GM21423 (cell line): ENCODE measurements around the gene SLC27A2.
"Not testable (repeated sequence)": the region's sequence is repeated elsewhere in the genome, so short reads cannot be mapped to it uniquely, and the experiment has no call there.

Source experiments
- ATAC-seq: cut with Tn5 transposase; IDR thresholded peaks from one replicate; pipeline ENCODE4 v1.9.1; 2021; ENCODE audit warnings: mild to moderate bottlenecking, moderate library complexity; ENCODE audit not compliant: unreplicated experiment

The SLC27A2 gene

DNA sequence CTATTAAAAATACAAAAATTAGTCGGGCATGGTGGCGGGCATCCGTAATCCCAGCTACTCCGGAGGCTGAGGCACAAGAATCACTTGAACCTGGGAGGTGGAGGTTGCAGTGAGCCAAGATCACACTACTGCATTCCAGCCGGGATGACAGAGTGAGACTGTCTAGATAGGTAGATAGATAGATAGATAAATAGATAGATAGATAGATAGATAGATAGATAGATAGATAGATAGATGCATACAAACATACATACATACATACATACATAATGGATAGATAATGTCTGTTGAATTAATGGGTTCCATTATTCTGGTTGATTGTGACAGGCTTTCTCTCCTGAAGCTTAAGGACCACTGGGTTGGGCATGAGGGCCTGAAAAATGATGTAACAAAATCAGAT lies 6.8 kb downstream of the SLC27A2 start:
- not testable (repeated sequence) for ATAC-seq

DNA sequence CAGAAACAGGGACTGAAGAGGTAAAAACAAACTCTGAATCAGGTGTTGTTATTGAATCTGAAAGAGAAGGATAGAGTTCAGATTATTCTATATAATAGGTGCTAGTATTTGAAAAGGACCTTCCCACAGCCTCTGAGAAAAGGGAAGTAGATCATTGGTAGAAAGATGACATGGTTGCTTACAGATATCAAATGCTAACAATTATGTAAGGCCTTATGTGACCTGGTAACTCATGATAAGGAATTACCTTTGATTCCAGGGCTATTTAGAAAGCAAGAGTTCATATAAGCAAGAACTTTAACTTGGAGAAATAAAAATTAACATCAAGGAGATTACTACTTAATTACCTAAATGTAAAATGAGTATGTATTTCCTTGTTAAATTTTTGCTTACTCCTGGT lies 7.6 kb downstream of the SLC27A2 start:
- no peak for ATAC-seq

DNA sequence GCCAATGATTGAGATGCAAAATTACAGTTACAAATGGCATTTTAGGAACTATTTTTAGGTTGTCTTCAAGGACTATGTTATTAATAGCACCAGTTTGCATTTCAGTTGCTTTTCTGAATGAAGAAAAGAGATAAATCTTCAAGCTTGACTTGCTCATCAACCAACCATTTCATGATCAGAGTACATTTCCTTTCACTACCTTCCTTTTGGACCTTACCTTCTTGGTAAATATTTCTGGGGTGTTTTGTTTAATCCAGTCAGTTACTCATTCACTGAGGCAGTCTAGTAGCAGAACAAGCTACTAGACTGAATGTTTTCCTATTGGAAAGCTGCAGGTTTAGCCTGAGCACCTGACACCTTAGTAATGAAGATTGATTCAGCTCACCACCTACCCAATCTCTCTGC lies 8.2 kb downstream of the SLC27A2 start:
- peak; percentile 74 for ATAC-seq

DNA sequence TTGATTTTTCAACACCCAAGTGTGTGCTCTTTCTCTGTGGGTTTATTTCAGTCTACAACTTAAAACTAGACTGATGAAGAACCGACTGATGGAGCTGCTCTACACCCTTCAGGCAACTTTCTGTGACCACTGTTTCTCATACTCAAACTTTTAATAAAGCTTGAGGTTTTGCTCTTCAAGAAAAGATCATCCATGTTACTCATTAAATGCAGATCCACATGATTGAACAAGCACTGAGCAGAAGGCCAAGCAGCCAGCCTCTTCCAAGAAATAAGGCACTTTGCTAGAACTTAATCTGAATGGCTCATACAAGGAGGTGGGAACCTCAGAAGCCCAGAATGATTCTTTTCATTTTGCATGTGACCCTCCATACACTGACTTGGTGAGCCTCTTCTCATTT lies 8.7 kb downstream of the SLC27A2 start:
- peak; percentile 56 for ATAC-seq

DNA sequence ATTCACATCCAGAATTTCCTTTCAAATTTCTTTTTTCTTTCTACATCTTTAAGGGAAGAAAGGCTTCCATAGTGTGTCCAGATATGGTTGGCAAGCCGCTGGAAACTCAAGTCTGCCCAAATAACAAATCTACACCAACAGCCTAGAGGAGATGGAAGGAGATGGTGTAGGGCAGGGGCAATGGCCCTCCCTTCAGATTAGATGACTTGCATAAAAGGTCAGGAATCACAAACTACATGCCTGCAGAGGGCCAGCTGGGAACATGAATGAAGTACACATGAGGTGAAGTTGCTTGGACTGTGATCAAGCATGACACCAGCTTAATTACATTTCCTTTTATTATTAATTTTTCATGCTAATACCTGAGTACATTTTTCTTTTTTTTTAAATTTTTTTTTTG lies 10.2 kb downstream of the SLC27A2 start:
- no peak for ATAC-seq

DNA sequence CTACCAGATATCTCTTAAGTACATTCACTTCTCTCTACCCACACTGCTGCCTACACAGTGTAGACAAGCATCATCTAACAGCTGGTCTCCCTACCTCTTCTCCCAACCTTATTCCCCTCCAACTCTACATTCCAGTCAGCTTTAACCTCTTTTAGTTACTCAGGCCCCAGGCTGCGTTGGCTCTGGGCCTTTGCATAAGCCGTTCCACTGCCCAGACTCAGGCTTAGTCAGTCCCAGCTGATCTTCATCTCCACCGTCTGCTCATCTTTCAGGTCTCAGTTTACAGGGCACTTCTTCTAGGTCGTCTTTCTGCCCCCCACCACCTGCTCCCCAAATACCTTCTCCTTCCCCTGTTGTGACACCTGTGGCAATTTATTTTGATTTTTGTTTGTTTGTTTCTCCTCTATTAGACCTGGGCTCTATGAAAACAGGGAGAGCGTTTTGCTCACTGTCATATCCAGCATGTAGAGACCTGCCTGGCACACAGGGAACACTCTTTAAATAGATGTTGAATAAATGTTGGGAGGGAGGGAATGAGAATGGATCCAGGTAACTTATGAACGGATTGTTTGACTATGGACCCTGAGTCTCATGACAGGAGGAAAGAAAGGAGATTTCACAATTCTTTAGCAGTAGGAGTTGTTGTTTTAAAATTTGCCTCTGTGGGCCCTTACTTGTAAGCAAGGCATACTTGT lies 11.1 kb downstream of the SLC27A2 start:
- ATAC-seq: no peak

DNA sequence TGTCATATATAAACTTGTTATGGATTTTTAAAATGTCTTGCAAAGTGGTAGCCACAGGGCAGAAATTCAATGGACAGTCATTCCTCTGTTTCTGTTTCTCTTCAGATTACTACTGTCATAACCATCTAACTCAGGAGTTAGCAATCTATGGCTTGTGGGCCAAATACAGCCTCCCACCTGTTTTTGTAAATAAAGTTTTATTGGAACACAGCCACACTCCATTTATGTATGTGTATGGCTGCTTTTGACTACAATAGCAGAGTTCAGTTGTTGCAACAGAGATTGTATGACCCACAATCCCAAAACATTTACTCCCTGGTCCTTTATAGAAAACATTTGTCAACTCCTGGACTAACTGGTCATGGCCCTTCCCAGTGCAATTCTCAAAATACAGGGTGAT lies 20.0 kb downstream of the SLC27A2 start:
- no peak for ATAC-seq

DNA sequence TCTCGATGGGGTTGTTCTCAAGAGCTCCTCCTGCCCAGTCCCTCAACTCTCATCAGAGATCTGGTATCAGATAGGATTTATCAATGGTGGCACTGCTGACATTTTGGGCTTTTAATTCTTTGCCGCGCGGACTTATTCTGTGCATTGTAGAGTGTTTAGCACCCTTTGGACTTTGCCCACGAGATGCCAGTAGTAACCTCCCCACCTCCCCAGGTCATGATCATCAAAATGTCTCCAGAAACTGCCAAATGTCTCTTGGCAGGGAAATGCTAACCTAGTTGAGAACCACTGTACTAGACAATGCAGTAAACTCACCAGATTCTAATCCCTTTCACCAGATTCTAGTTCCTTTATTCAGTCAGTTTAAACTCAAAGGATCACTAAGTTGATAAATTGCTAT lies 24.0 kb downstream of the SLC27A2 start:
- no peak for ATAC-seq

DNA sequence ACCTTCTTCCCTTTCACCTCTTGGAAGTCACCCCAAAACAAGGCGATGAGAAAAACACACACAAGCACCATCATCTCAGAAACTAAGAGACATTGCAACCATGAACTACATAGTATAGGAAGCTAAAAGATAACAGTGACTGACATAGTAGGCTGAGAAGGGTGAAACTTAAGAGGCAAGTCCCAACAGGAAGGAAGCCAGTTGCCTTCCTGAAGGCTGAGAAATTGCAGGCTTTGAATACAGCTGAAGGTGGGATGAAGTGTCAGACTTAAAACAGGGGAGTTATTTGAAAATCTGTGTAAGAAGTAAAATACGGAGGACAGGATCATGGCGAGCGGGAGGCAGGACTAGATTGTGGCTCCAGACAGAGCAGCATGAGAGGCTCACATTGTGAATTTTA lies 27.8 kb downstream of the SLC27A2 start:
- ATAC-seq: no peak

DNA sequence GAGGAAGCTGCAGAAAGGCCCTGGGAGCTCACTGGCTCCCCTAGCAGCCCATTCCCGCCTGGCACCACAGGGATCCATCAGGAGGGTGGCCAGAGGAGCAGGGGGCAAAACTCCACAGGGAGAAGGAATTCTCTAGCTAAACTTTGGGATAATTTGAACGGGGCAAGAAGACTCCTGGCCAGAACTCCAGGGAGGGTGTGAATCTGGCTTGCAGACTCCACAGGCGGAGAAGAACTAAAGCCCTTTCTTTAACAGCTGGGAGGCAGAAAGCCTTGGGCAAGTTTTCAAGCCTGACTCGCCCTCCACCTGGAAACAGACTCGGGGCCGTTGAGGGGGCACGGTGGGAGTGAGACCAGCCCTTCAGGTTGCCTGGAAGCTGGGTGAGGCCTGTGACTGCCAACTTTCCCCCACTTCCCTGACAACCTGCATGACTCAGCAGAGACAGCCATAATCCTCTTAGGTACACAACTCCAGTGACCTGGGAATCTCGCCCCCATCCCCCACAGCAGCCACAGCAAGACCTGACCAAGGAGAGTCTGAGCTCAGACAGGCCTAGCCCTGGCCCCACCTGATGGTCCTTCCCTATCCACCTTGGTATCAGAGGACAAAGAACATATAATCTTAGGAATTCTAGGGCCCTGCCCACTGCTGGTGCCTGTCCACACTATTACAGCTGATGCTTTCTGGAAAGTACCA lies 28.6 kb downstream of the SLC27A2 start:
- no peak for ATAC-seq

DNA sequence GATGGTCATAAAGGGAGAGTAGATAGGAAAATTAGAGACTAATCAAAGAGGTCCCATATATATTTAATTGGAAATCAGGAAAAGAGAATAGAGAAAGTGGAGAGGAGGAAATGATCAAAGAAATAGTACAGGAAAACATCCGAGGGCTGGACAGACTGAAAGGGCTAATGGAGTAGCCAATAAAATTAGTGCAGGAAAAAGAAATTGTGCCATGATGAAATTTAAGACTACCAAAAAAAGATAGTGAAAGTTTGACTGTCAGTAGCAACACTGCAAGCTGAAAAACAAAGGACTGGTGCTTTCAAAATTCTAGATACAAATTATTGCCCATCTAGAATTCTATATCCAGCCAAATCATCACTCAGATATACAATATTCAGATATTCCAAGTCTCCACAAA lies 36.3 kb downstream of the SLC27A2 start:
- no peak for ATAC-seq

DNA sequence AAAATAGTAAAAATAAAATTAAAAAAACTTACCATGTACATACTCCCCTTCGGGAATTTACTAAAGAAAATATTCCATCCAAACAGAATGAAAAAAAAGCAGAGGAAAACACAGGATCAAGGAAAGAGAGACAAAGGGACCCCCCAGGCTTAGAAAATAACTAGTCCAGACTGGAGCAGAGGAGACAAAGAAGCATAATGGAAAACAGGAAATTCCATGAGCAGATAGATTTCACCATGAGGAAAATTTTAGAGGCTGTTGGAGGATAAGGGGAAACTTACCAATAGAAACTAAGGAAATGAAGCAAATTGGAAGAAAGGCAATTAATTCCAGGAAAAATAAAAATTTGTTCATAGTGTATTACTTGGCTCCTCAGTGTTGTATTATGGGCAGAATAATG lies 36.7 kb downstream of the SLC27A2 start:
- ATAC-seq: no peak

DNA sequence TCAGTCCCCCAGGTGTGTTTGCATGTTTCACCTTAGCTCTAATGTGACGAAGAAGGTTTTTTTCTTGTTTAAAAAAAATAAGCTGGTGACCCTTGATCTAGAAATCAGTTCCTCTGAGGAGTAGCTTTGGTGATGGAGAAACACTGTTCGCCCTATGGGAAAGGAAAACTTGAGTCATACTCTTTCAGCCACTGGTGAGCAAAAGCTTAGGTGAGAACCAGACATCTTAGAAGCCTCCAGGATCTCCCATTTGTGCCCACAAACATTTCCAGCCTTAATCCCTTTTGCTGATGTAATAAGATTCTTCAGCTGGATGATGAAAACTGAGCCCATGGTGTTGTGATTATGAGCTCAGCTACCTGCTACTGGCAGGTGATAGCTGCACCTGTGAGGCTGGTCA lies 37.8 kb downstream of the SLC27A2 start:
- ATAC-seq: no peak

DNA sequence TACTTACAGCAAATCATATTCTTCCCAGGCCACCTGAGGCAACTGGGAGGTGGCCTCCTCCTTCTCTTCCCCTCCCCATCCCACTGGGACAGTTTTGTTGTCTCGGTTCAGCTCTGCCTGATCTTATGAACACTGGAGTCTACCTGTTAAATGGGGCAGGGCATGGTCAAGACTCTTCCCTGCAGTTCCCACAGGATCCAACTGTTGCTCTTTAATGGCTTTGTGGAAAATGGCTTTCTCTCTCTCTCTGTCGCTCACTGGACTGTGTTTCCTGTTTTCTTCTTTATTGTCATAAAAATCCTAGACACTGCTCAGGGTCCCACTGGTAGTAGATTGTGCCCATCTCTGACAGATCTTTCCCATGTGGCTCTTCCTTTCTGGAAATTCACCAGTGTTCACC lies 40.2 kb downstream of the SLC27A2 start:
- ATAC-seq: no peak

DNA sequence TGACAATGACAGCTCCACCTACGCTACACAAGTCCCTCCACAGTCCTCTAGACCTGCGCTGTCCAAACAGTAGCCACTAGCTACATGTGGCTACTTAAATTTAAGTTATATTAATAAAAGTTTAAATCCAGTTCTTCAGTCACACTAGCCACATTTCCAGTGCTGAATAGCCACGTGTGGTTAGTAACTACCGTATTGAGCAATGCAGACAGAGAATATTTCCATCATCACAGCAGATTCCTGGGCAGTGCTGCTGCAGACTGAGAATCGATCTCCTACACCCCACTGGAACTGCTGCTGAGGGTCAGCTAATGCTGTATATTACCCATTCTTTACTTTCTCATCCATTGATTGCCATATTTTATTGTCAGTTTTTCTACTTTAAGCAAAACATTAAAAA lies 42.6 kb downstream of the SLC27A2 start:
- no peak for ATAC-seq

DNA sequence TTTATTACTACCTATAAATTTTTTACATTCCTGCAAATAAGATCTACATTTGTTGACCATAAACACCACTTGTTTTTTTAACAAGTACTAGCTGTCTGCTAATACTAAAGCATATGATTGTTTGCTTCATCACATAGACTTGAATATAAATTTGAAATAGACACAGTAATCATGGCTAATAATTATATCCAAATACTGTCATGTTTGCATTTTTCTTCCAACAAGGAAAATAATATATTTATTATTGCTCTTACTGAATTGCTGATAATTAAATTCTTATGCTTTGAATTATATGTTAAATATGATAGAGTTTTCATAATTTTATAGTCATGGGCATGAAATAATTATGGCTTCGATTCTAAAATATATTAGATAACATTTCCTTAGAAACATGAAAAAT lies 43.1 kb downstream of the SLC27A2 start:
- ATAC-seq: no peak

DNA sequence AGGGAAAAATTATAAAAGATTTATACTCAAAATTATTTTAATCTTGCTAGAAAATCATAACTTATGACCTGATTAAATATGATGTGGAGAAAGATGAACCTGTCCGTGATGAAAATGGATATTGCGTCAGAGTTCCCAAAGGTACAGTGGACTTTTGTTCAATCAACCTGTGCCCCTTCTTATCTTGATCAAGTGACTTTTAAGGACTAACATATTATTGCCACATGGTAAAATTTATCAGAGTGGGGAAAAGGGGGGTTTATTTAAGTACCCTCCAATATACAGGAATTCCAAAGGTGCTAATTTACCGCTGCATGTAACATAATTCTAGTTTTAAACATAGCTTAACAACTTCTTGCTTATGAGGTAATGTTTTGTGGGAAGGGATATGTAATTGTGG lies 43.9 kb downstream of the SLC27A2 start:
- no peak for ATAC-seq

DNA sequence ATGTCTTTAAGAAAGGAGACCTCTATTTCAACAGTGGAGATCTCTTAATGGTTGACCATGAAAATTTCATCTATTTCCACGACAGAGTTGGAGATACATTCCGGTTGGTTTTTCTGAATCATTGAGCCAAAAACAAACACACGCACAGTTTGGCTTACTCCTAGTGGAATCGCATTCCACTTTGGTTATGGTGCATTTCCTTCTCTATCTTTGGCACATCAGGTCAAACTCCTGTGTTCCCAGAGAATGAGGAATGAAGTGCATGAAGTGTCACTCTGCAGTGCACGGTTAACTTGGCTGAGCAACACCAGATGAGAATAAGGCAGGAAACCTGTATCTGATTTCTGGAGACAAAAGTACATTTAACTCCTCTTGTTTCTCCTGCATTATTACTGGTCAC lies 45.1 kb downstream of the SLC27A2 start:
- ATAC-seq: no peak

DNA sequence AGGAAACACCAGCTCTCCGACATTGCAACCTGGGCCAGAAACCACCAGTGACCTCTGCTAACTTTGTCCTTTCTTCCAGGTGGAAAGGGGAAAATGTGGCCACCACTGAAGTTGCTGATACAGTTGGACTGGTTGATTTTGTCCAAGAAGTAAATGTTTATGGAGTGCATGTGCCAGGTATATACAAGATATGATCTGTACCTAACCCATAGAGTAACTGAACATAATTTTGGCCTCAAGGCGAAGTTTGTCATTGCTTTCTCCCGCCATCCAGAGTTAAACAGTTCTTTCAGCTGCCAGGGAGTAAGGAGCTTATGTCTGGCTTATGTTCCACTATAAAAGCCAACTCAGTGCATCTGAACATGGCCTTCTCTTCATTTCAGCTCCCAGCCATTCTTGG lies 46.9 kb downstream of the SLC27A2 start:
- ATAC-seq: no peak

DNA sequence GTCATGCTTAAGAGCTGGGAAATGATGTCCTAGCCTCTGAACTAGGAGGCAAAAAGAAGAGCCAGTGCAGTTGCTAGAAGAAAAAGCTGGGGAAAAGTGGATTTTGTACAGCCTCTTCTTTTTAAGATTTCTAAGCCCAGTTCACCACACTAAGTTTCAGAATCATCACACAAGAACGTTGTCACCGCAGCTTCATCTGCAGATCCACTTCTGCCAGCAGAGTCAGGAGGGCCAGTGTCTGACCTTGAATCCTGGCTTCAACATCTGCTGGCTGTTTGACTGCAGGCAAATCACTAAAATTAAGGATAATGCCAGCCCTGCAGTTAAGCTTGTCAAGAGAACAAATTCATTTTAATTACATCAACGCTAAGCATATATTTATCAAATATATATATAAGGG lies 47.3 kb downstream of the SLC27A2 start:
- ATAC-seq: no peak

DNA sequence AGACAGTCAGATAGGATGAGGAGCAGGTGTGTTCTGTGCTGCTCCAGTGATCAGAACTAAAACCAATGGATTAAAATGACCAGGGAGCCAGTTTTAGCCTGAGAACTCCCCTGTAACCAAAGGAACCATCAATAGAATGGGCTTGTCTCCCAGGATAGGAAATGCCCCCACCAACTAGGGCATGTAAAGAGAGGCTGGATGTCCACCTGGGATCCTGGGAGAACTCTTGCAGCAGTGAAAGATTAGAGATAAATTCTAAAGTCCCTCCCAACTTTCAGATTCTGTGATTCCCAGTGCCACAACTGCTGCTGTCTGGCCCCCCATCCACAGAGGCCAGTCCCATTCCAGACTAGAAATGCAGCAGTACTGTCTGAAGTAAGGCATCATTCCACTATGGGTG lies 49.8 kb downstream of the SLC27A2 start:
- no peak for ATAC-seq

DNA sequence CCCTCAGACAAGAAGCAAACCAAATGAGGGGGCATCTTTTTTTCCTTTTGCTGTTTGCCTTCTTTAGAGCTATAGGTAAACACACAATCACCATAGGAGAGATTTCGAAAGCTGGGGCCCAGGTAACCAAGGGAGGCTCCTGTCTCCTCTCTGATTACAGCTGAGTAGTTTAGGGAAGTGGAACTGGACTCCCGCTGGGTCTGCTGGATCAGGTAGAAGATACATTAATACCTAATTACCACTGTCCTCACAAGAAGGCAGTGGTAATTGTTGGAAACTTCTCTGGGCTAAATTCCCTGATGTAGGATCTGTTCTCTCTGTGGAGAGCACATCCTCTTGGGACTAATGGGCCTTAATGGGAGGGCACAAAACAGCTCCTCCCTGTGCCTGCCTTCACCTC lies 50.8 kb downstream of the SLC27A2 start:
- no peak for ATAC-seq

DNA sequence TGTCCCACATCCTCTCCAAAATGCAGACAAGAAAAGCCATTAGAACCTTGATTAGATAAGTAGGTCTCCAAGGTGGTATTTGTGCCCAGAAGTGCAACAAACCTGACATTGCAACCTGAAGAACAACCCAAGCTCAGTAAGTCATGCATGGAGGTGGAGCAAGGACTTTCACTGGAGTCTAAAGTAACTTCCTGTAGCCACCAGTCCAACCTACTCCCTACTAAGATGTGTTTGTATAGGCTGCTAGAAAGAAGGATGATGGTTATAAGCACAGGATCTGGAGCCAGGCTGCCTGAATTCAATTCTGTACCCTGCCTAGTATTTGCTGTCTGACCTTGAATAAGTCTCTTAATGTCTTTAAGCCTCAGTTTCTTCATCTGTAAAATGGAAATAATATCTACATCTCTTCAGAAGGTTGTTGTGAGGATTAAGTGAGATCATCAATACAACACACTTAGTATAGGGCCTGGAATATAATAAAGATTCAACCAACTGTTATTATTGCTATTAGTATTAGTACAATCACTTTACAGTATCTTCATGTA lies 51.3 kb downstream of the SLC27A2 start:
- ATAC-seq: no peak
